Liver (tissue), 9 donors: ENCODE data around the gene RAG2. TPM values are rescaled to one million over a fixed set of nuclear protein-coding genes. Genes with fewer than 3 reads are reported as not detected.

Experiments used
- DNase-seq: peaks from one replicate; pipeline ENCODE4 v3.0.0-alpha.2; 2017; ENCODE audit warnings: low spot score
- H3K27ac ChIP-seq, 2 donors: one replicate each; pipeline ENCODE4 v1.7.0; 2013; ENCODE audit warnings: inconsistent platforms in 2 of 2, low read length in 2 of 2, control low read depth in 1 of 2, low read depth in 1 of 2, mild to moderate bottlenecking in 1 of 2
- H3K27me3 ChIP-seq, 4 donors: one replicate each; pipeline versions ENCODE4 v1.6.1 to v1.7.0; 2013; ENCODE audit warnings: low read length in 3 of 4, inconsistent platforms in 1 of 4, mild to moderate bottlenecking in 1 of 4, moderate library complexity in 1 of 4; ENCODE audit not compliant: control insufficient read depth in 4 of 4, insufficient read depth in 4 of 4
- H3K36me3 ChIP-seq, 4 donors: one replicate each; pipeline versions ENCODE4 v1.6.1 to v1.7.0; 2013; ENCODE audit warnings: low read length in 3 of 4, mild to moderate bottlenecking in 3 of 4, low read depth in 1 of 4, moderate library complexity in 1 of 4; ENCODE audit not compliant: control insufficient read depth in 4 of 4, insufficient read depth in 3 of 4
- H3K4me1 ChIP-seq, 4 donors: one replicate each; pipeline versions ENCODE4 v1.6.1 to v1.7.0; 2013; ENCODE audit warnings: low read length in 3 of 4, mild to moderate bottlenecking in 3 of 4, moderate library complexity in 1 of 4; ENCODE audit not compliant: control insufficient read depth in 4 of 4, insufficient read depth in 4 of 4
- H3K4me3 ChIP-seq, 3 donors: one replicate each; pipeline versions ENCODE4 v1.6.1 to v1.7.0; 2013; ENCODE audit warnings: low read length in 3 of 3, control low read depth in 1 of 3, low read depth in 1 of 3, mild to moderate bottlenecking in 1 of 3
- H3K9ac ChIP-seq, 2 donors: one replicate each; pipeline ENCODE4 v1.7.0; 2013; ENCODE audit warnings: low read length in 2 of 2, mild to moderate bottlenecking in 2 of 2, moderate library complexity in 2 of 2, control low read depth in 1 of 2, low read depth in 1 of 2
- H3K9me3 ChIP-seq, 4 donors: one replicate each; pipeline versions ENCODE4 v1.6.1 to v1.7.0; 2013; ENCODE audit warnings: low read length in 3 of 4; ENCODE audit not compliant: control insufficient read depth in 4 of 4
- EGR1 ChIP-seq, 2 donors: IDR thresholded peaks; 2 replicates each; pipeline ENCODE4 v1.6.1; 2016 to 2018; ENCODE audit warnings: antibody characterized with exemption in 2 of 2, low read depth in 2 of 2
- FOXA1 ChIP-seq: IDR thresholded peaks from 2 replicates; pipeline ENCODE4 v1.6.1; 2016; ENCODE audit warnings: antibody characterized with exemption
- FOXA2 ChIP-seq: IDR thresholded peaks from 2 replicates; pipeline ENCODE4 v1.6.1; 2016; ENCODE audit warnings: antibody characterized with exemption
- GABPA ChIP-seq, 2 donors: IDR thresholded peaks in 1 of 2; conservative IDR thresholded peaks in 1 of 2; 2 replicates each; pipeline ENCODE4 v1.6.1; 2016; ENCODE audit warnings: antibody characterized with exemption in 2 of 2, mild to moderate bottlenecking in 1 of 2, moderate library complexity in 1 of 2
- HNF4A ChIP-seq, 2 donors: conservative IDR thresholded peaks; 2 replicates each; pipeline ENCODE4 v1.6.1; 2016; ENCODE audit warnings: antibody characterized with exemption in 2 of 2, mild to moderate bottlenecking in 2 of 2
- HNF4G ChIP-seq: IDR thresholded peaks from 2 replicates; pipeline ENCODE4 v1.6.1; 2016; ENCODE audit warnings: antibody characterized with exemption
- JUND ChIP-seq, 2 donors: IDR thresholded peaks; 2 replicates each; pipeline ENCODE4 v1.6.1; 2016; ENCODE audit warnings: antibody characterized with exemption in 2 of 2
- MAX ChIP-seq: IDR thresholded peaks from 2 replicates; pipeline ENCODE4 v1.6.1; 2016; ENCODE audit warnings: antibody characterized with exemption
- NR2F2 ChIP-seq: IDR thresholded peaks from 2 replicates; pipeline ENCODE4 v1.6.1; 2016; ENCODE audit warnings: antibody characterized with exemption
- RAD21 ChIP-seq, 2 donors: IDR thresholded peaks; 2 replicates each; pipeline ENCODE4 v1.6.1; 2016; ENCODE audit warnings: antibody characterized with exemption in 2 of 2, mild to moderate bottlenecking in 2 of 2
- REST ChIP-seq: IDR thresholded peaks from 2 replicates; pipeline ENCODE4 v1.6.1; 2016; ENCODE audit warnings: antibody characterized with exemption, mild to moderate bottlenecking
- RXRA ChIP-seq, 2 donors: IDR thresholded peaks; 2 replicates each; pipeline ENCODE4 v1.6.1; 2017 to 2018; ENCODE audit warnings: antibody characterized with exemption in 2 of 2, mild to moderate bottlenecking in 1 of 2
- SP1 ChIP-seq: IDR thresholded peaks from 2 replicates; pipeline ENCODE4 v1.6.1; 2018; ENCODE audit warnings: antibody characterized with exemption, mild to moderate bottlenecking
- TAF1 ChIP-seq: conservative IDR thresholded peaks from 2 replicates; pipeline ENCODE4 v1.6.1; 2016; ENCODE audit warnings: antibody characterized with exemption, mild to moderate bottlenecking
- YY1 ChIP-seq: IDR thresholded peaks from 2 replicates; pipeline ENCODE4 v1.6.1; 2016; ENCODE audit warnings: antibody characterized with exemption, mild to moderate bottlenecking
- WGBS: extraction: QIAGEN DNeasy Blood & Tissue Kit; methylation state at CpG from one replicate; pipeline ENCODE4 v1.1.7; 2013; 5-methylcytosine and 5-hydroxymethylcytosine counted together
- polyA plus RNA-seq, 2 donors: library from polyadenylated mRNA; stranded (reverse) in 1 of 2; unstranded in 1 of 2; fragments of 200-250 nt in 1 of 2; fragments of >200 nt in 1 of 2; fragmentation: Nextera tagmentation in 1 of 2; extraction: Ambion mirVana in 1 of 2; gene quantifications; one replicate each; pipeline versions ENCODE4 v1.2.1 to v1.2.3, GENCODE V29; 2013 to 2015
- total RNA-seq, 2 donors: library from RNA; depleted of rRNA; stranded (reverse); fragments of >200 nt; gene quantifications; one replicate each; pipeline ENCODE4 v1.2.3, GENCODE V29; 2014
- TF ChIP-seq, protein P1 (sequence below): IDR thresholded peaks from 2 replicates; pipeline ENCODE4 v1.6.1; 2016; ENCODE audit warnings: antibody characterized with exemption
- TF ChIP-seq, protein P2 (sequence below): fragments of 150-350 bp; IDR thresholded peaks from 2 replicates; pipeline ENCODE4 v1.5.1; 2017; ENCODE audit warnings: improper control_type of control experiment, low read depth, low read length; ENCODE audit not compliant: missing input control
- donor health status: healthy.
- donor health status: healthy.
- donor health status: healthy.
- donor health status: healthy.
- donor health status: healthy.

The RAG2 gene
- total and polyA plus RNA-seq, 4 donors = 2.0 TPM; not detected in 3

DNA sequence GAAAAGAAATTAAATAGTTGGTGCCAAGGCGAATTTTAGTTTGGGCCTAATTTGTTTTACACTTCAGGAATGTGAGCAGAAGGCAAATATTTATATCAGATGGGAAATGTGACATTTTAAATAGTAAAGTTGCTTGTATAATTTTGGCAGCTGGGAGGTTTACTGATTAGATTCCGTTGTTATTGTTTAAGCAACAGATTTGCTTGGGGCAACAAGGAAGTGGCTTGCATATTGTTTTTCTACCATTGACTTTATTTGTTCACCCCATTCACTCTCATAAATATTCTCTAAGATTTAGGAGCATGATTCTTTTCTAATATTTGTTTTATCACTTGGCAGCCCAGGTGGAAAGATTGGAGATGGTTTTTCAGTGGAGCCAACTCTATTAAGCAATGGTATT, 40.5 kb upstream of the RAG2 start:
- Histone ChIP-seq H3K27me3 (no peaks in the 10 kb centered on the region), H3K4me1 (no peaks in the 10 kb centered on the region), H3K27ac (no peak overlapping the region), H3K9me3 (no peaks in the 10 kb centered on the region), H3K4me3 (no peak overlapping the region), H3K9ac (no peak overlapping the region), H3K36me3 (peaks cover 0 to 4% (median 0%) of the 10 kb centered on the region in 4 donors)
- no peak for TF ChIP-seq RXRA (IDR thresholded peaks at IDR 0.05)
- TF ChIP-seq SP1 = no peak
- TF ChIP-seq JUND (IDR thresholded peaks at IDR 0.05) = no peak
- TF ChIP-seq, protein P1, sequence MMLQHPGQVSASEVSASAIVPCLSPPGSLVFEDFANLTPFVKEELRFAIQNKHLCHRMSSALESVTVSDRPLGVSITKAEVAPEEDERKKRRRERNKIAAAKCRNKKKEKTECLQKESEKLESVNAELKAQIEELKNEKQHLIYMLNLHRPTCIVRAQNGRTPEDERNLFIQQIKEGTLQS = no peak
- no peak for TF ChIP-seq NR2F2
- TF ChIP-seq EGR1 (IDR thresholded peaks at IDR 0.05; ENCODE audit: low read depth in 2 of 2) = no peak
- TF ChIP-seq GABPA (IDR thresholded peaks at IDR 0.05 in 1 of 2, conservative IDR thresholded peaks at IDR 0.05 in 1 of 2) = no peak
- TF ChIP-seq RAD21 (IDR thresholded peaks at IDR 0.05) = no peak
- TF ChIP-seq REST = no peak
- TF ChIP-seq YY1 = no peak
- TF ChIP-seq HNF4G = no peak
- TF ChIP-seq, protein P2, sequence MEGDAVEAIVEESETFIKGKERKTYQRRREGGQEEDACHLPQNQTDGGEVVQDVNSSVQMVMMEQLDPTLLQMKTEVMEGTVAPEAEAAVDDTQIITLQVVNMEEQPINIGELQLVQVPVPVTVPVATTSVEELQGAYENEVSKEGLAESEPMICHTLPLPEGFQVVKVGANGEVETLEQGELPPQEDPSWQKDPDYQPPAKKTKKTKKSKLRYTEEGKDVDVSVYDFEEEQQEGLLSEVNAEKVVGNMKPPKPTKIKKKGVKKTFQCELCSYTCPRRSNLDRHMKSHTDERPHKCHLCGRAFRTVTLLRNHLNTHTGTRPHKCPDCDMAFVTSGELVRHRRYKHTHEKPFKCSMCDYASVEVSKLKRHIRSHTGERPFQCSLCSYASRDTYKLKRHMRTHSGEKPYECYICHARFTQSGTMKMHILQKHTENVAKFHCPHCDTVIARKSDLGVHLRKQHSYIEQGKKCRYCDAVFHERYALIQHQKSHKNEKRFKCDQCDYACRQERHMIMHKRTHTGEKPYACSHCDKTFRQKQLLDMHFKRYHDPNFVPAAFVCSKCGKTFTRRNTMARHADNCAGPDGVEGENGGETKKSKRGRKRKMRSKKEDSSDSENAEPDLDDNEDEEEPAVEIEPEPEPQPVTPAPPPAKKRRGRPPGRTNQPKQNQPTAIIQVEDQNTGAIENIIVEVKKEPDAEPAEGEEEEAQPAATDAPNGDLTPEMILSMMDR = no peak
- no peak for TF ChIP-seq MAX
- no peak for TF ChIP-seq FOXA2
- no peak for DNase-seq
- 67% methylated on average over 2 of the region's 2 CpGs for WGBS

DNA sequence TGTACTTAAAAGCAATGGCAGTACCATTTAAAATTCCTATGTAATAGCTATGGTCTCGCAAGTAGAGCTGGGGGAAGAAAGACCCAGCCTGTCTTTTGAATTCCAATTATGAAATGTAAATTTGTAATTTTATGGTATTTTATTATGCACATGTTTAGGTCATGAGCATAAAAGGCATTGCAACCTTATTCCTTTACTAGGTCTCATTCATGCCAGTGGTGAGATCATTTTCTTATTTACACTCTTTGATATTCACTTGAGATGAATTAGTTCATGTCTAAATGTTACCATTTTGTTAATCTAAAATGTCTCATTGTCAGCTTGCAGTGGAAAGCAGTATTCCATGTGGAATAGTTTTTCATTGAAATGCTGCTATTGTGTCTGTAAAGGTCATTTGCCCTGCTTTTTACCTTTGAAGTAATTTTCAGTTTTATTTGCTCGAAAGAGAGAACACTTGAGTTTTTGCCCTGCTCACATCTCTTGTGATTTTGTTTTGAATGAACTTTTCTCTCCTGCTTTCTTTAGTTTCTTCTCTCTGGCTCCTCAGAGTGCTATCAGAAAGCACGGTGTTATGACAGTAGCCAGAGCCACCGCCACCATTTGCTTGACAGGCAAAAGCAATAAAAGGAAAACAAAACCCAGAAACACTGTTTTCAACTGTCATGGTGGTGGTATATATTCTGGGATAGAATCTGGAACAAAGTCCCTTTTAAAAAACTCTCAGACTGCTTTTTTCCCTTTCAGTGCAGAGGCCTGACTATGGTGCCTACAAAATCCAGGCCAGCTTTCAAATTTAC, 37.2 kb upstream of the RAG2 start:
- peaks cover 0 to 4% (median 0%) of the 10 kb centered on the region in 4 donors for H3K36me3 ChIP-seq
- no peak overlapping the region for H3K4me3 ChIP-seq
- H3K9me3 ChIP-seq = no peaks in the 10 kb centered on the region
- H3K27me3 ChIP-seq = no peaks in the 10 kb centered on the region
- no peak overlapping the region for H3K9ac ChIP-seq
- no peaks in the 10 kb centered on the region for H3K4me1 ChIP-seq
- TF ChIP-seq MAX = no peak
- no peak for TF ChIP-seq TAF1
- TF ChIP-seq, protein P2 = no peak
- TF ChIP-seq FOXA1 = no peak
- TF ChIP-seq HNF4G = no peak
- TF ChIP-seq RAD21 (IDR thresholded peaks at IDR 0.05) = no peak
- TF ChIP-seq SP1 = no peak
- TF ChIP-seq EGR1 (IDR thresholded peaks at IDR 0.05; ENCODE audit: low read depth in 2 of 2) = no peak
- TF ChIP-seq HNF4A (conservative IDR thresholded peaks at IDR 0.05) = no peak
- TF ChIP-seq, protein P1 = no peak
- DNase-seq = no peak
- no peak overlapping the region for H3K27ac ChIP-seq
- WGBS = 97% methylated on average over 4 of the region's 4 CpGs
